ENCODE measurements around the gene STIL. TPM values are rescaled to one million over a fixed set of nuclear protein-coding genes. Genes with fewer than 3 reads are reported as not detected.

The STIL gene
- total RNA-seq, 4 donors from 2014 or later: 3.4 to 16.3 (median 6.5) TPM

- no peak overlapping the region for H3K4me3 ChIP-seq
- in situ Hi-C loops (cut with MboI; ENCODE audit: low pct_ligation_motif_present in 1 of 4, low pct_unique_long_range_greater_than_20kb in 1 of 4, low sequenced_read_pairs in 3 of 4): no loop called here
- H3K36me3 ChIP-seq: no peaks in the 10 kb centered on the region
- peaks cover 2% of the 10 kb centered on the region for H3K27me3 ChIP-seq
- no peaks in the 10 kb centered on the region for H3K9me3 ChIP-seq
- TF ChIP-seq POLR2A (IDR thresholded peaks at IDR 0.05) (no peak), EP300 (IDR thresholded peaks at IDR 0.05; ENCODE audit: low read depth) (no peak), POLR2AphosphoS5 (IDR thresholded peaks at IDR 0.05) (no peak)
- TF ChIP-seq, protein P1, sequence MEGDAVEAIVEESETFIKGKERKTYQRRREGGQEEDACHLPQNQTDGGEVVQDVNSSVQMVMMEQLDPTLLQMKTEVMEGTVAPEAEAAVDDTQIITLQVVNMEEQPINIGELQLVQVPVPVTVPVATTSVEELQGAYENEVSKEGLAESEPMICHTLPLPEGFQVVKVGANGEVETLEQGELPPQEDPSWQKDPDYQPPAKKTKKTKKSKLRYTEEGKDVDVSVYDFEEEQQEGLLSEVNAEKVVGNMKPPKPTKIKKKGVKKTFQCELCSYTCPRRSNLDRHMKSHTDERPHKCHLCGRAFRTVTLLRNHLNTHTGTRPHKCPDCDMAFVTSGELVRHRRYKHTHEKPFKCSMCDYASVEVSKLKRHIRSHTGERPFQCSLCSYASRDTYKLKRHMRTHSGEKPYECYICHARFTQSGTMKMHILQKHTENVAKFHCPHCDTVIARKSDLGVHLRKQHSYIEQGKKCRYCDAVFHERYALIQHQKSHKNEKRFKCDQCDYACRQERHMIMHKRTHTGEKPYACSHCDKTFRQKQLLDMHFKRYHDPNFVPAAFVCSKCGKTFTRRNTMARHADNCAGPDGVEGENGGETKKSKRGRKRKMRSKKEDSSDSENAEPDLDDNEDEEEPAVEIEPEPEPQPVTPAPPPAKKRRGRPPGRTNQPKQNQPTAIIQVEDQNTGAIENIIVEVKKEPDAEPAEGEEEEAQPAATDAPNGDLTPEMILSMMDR (IDR thresholded peaks at IDR 0.05): no peak
- no peaks in the 10 kb centered on the region for H3K4me1 ChIP-seq
- no peak overlapping the region for H3K27ac ChIP-seq
- 87 to 92% methylated on average over 8 to 12 of the region's 12 CpGs for WGBS, 2 donors (ENCODE audit: low coverage in 1 of 2)
- intact Hi-C loops (cut with DNase I; ENCODE audit: low total_unique reads): no loop called here
- no peak for DNase-seq
These were observed 97.5 kb downstream of the STIL start for GRCh38 chr1:47216278-47217059.

DNA sequence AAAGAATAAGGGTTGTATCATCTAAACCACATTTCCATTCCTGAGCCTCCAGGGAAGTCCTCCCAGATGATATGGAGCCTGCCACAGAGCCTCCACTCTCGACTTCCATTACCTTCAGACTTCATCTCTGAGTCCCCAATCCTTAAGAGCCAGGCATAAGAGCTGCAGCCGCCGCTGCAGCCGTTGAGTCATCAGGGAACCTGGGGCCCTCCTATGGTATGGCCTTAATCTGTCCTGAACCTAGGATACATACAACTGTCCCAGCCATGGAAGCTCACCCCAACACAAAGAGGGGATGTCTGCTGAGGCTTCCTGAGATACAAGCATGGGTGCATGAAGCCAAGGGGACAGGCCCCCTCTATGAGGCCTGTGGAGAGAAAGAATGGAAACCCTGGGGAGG lies 98.2 kb downstream of the STIL start:
- H3K27me3 ChIP-seq: no peaks in the 10 kb centered on the region
- in situ Hi-C loops (cut with MboI; ENCODE audit: low pct_ligation_motif_present in 1 of 4, low pct_unique_long_range_greater_than_20kb in 1 of 4, low sequenced_read_pairs in 3 of 4): no loop called here
- H3K9me3 ChIP-seq: no peaks in the 10 kb centered on the region
- no peak overlapping the region for H3K4me3 ChIP-seq
- H3K4me1 ChIP-seq: no peaks in the 10 kb centered on the region
- no peak overlapping the region for H3K27ac ChIP-seq
- 89% methylated on average over 4 of the region's 4 CpGs; no CpG with 5 or more reads in 1 of the 2 donors for WGBS, 2 donors (ENCODE audit: low coverage in 1 of 2)
- no peak for DNase-seq
- no peaks in the 10 kb centered on the region for H3K36me3 ChIP-seq
- TF ChIP-seq POLR2AphosphoS5 (IDR thresholded peaks at IDR 0.05) (no peak), EP300 (IDR thresholded peaks at IDR 0.05; ENCODE audit: low read depth) (no peak), POLR2A (IDR thresholded peaks at IDR 0.05) (no peak)
- TF ChIP-seq, protein P1 (IDR thresholded peaks at IDR 0.05): no peak
- intact Hi-C loops (cut with DNase I; ENCODE audit: low total_unique reads): no loop called here

DNA sequence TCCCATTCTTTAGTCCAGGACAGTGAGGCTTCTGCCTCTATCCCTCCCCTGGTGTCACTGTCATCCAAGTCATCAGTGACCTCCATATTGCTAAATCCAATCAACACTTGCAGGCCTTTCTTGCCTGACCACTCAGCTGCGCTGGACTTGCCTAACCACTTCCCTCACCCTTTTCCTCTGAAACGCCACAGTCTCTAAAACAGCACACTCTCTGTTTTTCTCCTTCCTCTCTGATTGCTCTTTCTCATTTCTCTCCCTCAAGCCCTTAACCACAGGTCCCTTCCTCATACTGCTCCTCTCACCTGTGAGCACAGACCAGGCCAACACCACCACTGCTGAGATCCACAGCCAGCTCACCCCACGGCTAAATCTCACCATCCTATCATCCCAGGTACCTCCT lies 99.4 kb downstream of the STIL start:
- Histone ChIP-seq H3K36me3 (no peaks in the 10 kb centered on the region), H3K27me3 (no peaks in the 10 kb centered on the region), H3K4me3 (no peak overlapping the region), H3K27ac (no peak overlapping the region), H3K4me1 (no peaks in the 10 kb centered on the region), H3K9me3 (no peaks in the 10 kb centered on the region)
- in situ Hi-C loops (cut with MboI; ENCODE audit: low pct_ligation_motif_present in 1 of 4, low pct_unique_long_range_greater_than_20kb in 1 of 4, low sequenced_read_pairs in 3 of 4) (no loop called here), intact Hi-C loops (cut with DNase I; ENCODE audit: low total_unique reads) (no loop called here)
- WGBS, 2 donors (ENCODE audit: low coverage in 1 of 2): 66 to 76% methylated on average over 2 to 3 of the region's 3 CpGs
- TF ChIP-seq EP300 (IDR thresholded peaks at IDR 0.05; ENCODE audit: low read depth) (no peak), POLR2A (IDR thresholded peaks at IDR 0.05) (no peak), POLR2AphosphoS5 (IDR thresholded peaks at IDR 0.05) (no peak)
- TF ChIP-seq, protein P1 (IDR thresholded peaks at IDR 0.05): no peak
- DNase-seq: no peak

- no peak overlapping the region for H3K27ac ChIP-seq
- 79 to 90% methylated on average over 6 to 10 of the region's 11 CpGs for WGBS, 2 donors (ENCODE audit: low coverage in 1 of 2)
- H3K27me3 ChIP-seq: no peaks in the 10 kb centered on the region
- no peaks in the 10 kb centered on the region for H3K9me3 ChIP-seq
- DNase-seq: no peak
- H3K36me3 ChIP-seq: no peaks in the 10 kb centered on the region
- no peak overlapping the region for H3K4me3 ChIP-seq
- no peaks in the 10 kb centered on the region for H3K4me1 ChIP-seq
- intact Hi-C loops (cut with DNase I; ENCODE audit: low total_unique reads): no loop called here
- in situ Hi-C loops (cut with MboI; ENCODE audit: low pct_ligation_motif_present in 1 of 4, low pct_unique_long_range_greater_than_20kb in 1 of 4, low sequenced_read_pairs in 3 of 4): no loop called here
- TF ChIP-seq, protein P1 (IDR thresholded peaks at IDR 0.05): no peak
- TF ChIP-seq EP300 (IDR thresholded peaks at IDR 0.05; ENCODE audit: low read depth): no peak
- no peak for TF ChIP-seq POLR2A (IDR thresholded peaks at IDR 0.05)
- TF ChIP-seq POLR2AphosphoS5 (IDR thresholded peaks at IDR 0.05): no peak
These were observed 100.5 kb downstream of the STIL start for GRCh38 chr1:47213230-47213963.

Data from transverse colon (tissue), 4 donors.